ENCODE results near the gene C7orf25.
"Not testable (repeated sequence)": the region's sequence is repeated elsewhere in the genome, so short reads cannot be mapped to it uniquely, and the experiment has no call there.

The C7orf25 gene

GRCh38 chr7:42885183-42885582 is 26.7 kb downstream of the C7orf25 start:
- not testable (repeated sequence) for H3K4me3 ChIP-seq (ENCODE audit: low read length); H3K4me1 ChIP-seq (ENCODE audit: insufficient read depth, low read length); H3K9me3 ChIP-seq (ENCODE audit: low read length); H2AFZ ChIP-seq (ENCODE audit: low read depth, low read length); H3K36me3 ChIP-seq (ENCODE audit: insufficient read depth, low read length); H3K27me3 ChIP-seq (ENCODE audit: insufficient read depth, low read length)

- H3K36me3 ChIP-seq (ENCODE audit: insufficient read depth, low read length): no peaks in the 10 kb centered on the region
- no peak overlapping the region for H2AFZ ChIP-seq (ENCODE audit: low read depth, low read length)
- no peak overlapping the region for H3K4me3 ChIP-seq (ENCODE audit: low read length)
- peaks cover 1% of the 10 kb centered on the region for H3K4me1 ChIP-seq (ENCODE audit: insufficient read depth, low read length)
- H3K9me3 ChIP-seq (ENCODE audit: low read length): peaks cover 4% of the 10 kb centered on the region
- no peaks in the 10 kb centered on the region for H3K27me3 ChIP-seq (ENCODE audit: insufficient read depth, low read length)
Observed at GRCh38 chr7:42883950-42884349, 27.9 kb downstream of the C7orf25 start.

GRCh38 chr7:42880392-42880791 is 31.5 kb downstream of the C7orf25 start:
- no peaks in the 10 kb centered on the region for H3K27me3 ChIP-seq (ENCODE audit: insufficient read depth, low read length)
- H3K4me1 ChIP-seq (ENCODE audit: insufficient read depth, low read length): no peaks in the 10 kb centered on the region
- H3K36me3 ChIP-seq (ENCODE audit: insufficient read depth, low read length): no peaks in the 10 kb centered on the region
- peaks cover 4% of the 10 kb centered on the region for H3K9me3 ChIP-seq (ENCODE audit: low read length)
- H2AFZ ChIP-seq (ENCODE audit: low read depth, low read length): no peak overlapping the region
- no peak overlapping the region for H3K4me3 ChIP-seq (ENCODE audit: low read length)

DNA sequence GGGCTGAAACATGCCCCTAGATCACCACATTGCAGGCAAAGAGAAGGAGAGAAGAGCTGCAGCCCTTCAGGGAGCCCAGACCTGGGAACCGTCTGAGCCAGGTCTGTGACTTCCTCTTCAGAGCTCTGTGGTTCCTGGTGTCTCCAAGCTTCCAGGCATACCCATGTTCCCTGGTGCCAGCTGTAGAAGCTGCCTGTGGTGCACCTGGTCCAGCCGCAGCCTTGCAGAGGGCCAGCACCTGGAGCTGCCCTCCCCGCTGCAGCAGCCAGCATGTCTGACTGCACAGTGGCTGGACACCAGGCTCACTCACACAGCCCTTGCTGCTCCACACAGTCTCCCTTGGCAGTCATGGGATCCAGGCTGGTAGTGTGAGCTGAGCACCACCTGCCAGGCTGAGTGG is 33.6 kb downstream of the C7orf25 start:
- no peak overlapping the region for H3K4me3 ChIP-seq (ENCODE audit: low read length)
- H3K36me3 ChIP-seq (ENCODE audit: insufficient read depth, low read length): no peaks in the 10 kb centered on the region
- H3K9me3 ChIP-seq (ENCODE audit: low read length): peaks cover 4% of the 10 kb centered on the region
- no peaks in the 10 kb centered on the region for H3K4me1 ChIP-seq (ENCODE audit: insufficient read depth, low read length)
- no peaks in the 10 kb centered on the region for H3K27me3 ChIP-seq (ENCODE audit: insufficient read depth, low read length)
- H2AFZ ChIP-seq (ENCODE audit: low read depth, low read length): no peak overlapping the region

DNA sequence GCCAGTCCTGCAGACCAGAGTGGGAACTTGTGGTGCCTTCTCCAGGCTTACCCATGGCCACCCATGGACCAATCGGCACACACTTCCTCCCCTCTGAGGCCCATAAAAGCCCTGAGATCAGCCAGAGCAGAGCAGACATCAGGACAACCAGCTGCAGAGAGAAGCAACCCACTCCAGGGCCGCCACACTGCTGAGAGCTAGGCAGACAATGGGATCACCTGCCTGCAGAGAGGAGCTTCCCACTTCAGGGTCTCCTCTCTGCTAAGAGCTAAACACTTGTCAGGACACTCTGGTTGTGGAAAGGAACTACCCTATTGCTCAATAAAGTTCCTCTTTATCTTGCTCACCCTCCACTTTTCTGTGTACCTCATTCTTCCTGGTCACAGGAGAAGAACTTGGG is 34.0 kb downstream of the C7orf25 start:
- Histone ChIP-seq H2AFZ (ENCODE audit: low read depth, low read length) (no peak overlapping the region), H3K36me3 (ENCODE audit: insufficient read depth, low read length) (no peaks in the 10 kb centered on the region), H3K9me3 (ENCODE audit: low read length) (peaks cover 4% of the 10 kb centered on the region), H3K27me3 (ENCODE audit: insufficient read depth, low read length) (no peaks in the 10 kb centered on the region), H3K4me1 (ENCODE audit: insufficient read depth, low read length) (no peaks in the 10 kb centered on the region), H3K4me3 (ENCODE audit: low read length) (no peak overlapping the region)

GRCh38 chr7:42876182-42877068 is 35.4 kb downstream of the C7orf25 start:
- Histone ChIP-seq H3K27me3 (ENCODE audit: insufficient read depth, low read length) (no peaks in the 10 kb centered on the region), H3K36me3 (ENCODE audit: insufficient read depth, low read length) (no peaks in the 10 kb centered on the region), H3K4me1 (ENCODE audit: insufficient read depth, low read length) (no peaks in the 10 kb centered on the region), H2AFZ (ENCODE audit: low read depth, low read length) (no peak overlapping the region), H3K9me3 (ENCODE audit: low read length) (no peaks in the 10 kb centered on the region), H3K4me3 (ENCODE audit: low read length) (no peak overlapping the region)

DNA sequence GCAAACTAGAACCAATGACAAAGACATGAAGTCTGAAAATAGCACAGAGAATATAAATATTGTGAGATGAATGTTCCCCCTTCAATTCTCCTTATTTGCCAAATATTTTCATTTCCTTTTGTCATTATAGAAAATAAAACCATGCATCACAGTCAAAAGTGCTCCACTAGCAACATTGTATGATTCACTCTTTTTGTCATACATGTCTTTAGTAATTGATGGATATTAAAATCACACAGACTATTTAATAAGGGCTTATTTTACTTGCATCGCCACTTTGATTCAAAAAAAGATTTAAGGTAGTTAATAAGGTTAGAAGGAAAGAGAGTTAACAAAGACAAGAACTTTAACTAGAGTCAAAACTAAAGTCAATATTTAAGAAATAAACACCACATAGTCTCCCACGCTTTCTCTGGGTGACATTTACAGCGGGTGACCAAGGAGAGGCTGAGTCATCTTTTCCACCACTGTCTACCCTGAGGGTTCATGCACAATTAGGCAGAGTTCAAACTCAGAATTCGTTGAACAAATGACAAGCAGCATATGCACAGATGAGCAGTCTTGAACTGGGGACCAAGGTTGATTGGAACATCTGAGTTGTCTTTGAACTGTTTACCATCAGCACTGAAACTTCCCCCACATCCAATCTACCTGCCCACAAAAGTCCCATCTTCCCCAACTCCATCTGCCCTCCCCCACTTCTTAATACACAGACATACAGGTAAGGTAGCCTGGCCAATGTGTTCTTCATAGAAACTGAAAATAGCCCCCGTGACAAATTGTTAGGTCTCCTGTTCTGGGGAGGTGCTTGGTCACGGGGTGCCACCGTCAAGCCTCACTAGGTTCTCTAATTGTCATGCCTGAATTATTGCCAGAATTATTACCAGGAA is 42.5 kb downstream of the C7orf25 start:
- H3K4me1 ChIP-seq (ENCODE audit: insufficient read depth, low read length): no peaks in the 10 kb centered on the region
- no peak overlapping the region for H2AFZ ChIP-seq (ENCODE audit: low read depth, low read length)
- H3K4me3 ChIP-seq (ENCODE audit: low read length): no peak overlapping the region
- no peaks in the 10 kb centered on the region for H3K27me3 ChIP-seq (ENCODE audit: insufficient read depth, low read length)
- peaks cover 4% of the 10 kb centered on the region for H3K9me3 ChIP-seq (ENCODE audit: low read length)
- no peaks in the 10 kb centered on the region for H3K36me3 ChIP-seq (ENCODE audit: insufficient read depth, low read length)

GRCh38 chr7:42868480-42868879 is 43.4 kb downstream of the C7orf25 start:
- no peaks in the 10 kb centered on the region for H3K27me3 ChIP-seq (ENCODE audit: insufficient read depth, low read length)
- H3K9me3 ChIP-seq (ENCODE audit: low read length): peaks cover 4% of the 10 kb centered on the region
- H2AFZ ChIP-seq (ENCODE audit: low read depth, low read length): no peak overlapping the region
- no peaks in the 10 kb centered on the region for H3K36me3 ChIP-seq (ENCODE audit: insufficient read depth, low read length)
- H3K4me1 ChIP-seq (ENCODE audit: insufficient read depth, low read length): no peaks in the 10 kb centered on the region
- H3K4me3 ChIP-seq (ENCODE audit: low read length): no peak overlapping the region
